NOMO-1 treated with DMSO at 0.1 percent for 48 hours (cell line): ENCODE results near the gene BUD31.
"Not testable (repeated sequence)": the region's sequence is repeated elsewhere in the genome, so short reads cannot be mapped to it uniquely, and the experiment has no call there.

Experiments used
- DNase-seq: peaks from one replicate; lab custom pipeline; 2025; ENCODE audit not compliant: unreplicated experiment; lab: John Stamatoyannopoulos, UW

The BUD31 gene

DNA sequence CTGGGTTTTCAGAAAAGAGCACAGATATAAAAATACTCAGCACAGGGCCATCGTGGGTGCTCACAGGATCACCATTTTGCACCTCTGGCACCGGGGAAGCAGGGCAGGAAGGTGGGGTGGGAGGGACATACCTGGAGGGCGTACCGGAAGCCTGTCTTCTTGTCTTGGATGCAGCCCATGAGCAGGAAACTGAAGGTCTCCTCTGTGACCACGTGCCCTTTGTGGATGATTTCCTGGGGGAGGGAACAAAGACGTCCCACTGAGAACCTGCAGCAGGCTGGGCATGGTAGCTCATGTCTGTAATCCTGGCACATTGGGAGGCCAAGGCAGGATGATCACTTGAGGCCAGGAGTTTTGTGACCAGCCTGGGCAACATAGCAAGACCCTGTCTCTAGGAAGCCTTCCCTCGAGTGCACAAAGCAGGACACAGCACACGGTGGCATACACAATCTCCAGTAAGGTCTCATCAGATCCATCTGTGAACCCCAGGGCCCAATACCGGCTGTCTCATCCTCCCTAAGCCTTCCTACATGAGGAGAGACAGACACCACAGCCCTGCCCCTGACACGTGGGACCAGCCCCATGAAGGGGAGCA is 20.3 kb downstream of the BUD31 start:
- no peak for DNase-seq

DNA sequence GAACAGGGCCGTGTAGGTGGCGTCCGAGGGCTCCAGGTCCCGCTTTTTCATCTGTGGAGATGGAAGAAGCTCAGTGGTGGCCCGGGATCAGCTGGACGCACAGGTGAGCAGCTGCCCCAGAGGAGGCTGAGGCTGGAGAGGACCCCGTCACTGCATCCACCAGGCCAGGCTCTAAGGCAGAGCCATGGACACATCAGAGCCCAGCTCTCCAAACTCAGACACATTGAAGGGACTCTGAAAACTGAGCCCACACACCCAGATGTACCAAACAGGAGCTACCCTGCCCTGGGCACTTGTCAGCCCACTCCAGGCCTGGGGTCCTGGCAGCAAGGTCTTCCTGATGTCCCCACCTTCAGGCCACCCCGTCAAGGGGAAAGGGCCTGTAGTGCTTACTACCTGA is 21.0 kb downstream of the BUD31 start:
- no peak for DNase-seq

DNA sequence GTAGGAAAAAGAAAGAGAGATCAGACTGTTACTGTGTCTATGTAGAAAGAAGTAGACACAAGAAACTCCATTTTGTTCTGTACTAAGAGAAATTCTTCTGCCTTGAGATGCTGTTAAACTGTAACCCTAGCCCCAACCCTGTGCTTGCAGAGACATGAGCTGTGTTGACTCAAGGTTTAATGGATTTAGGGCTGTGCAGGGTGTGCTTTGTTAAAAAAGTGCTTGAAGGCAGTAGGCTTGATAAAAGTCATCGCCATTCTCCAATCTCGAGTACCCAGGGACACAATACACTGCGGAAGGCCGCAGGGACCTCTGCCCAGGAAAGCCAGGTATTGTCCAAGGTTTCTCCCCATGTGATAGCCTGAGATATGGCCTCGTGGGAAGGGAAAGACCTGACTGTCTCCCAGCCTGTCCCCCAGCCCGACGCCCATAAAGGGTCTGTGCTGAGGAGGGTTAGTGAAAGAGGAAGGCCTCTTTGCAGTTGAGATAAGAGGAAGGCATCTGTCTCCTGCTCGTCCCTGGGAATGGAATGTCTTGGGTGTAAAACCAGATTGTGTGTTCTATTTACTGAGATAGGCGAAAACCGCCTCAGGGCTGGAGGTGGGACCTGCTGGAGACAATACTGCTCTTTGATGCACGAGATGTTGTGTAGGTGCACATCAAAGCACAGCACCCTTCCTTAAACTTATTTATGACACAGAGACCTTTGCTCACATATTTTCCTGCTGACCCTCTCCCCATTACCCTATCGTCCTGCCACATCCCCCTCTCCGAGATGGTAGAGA is 23.2 kb downstream of the BUD31 start:
- not testable (repeated sequence) for DNase-seq

DNA sequence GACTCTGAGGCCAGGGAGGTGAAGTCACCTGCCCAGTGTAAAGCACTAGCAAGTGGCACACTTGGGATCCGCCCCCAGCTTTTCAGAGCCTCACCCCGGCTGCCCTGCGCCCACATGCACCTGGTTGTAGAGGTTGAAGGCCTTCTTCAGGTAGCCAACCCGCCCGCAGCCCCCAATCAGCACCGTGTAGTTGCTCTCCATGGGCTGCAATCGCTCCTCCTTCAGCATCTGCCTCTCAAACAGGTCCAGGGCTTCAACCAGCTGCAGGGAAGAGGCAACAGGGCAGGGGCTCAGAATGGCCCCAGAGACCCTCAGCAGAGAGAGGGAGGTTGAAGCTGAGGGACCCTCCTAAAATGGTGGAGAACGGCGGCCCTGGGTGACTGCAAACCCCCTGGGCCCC is 24.4 kb downstream of the BUD31 start:
- DNase-seq, result no peak

DNA sequence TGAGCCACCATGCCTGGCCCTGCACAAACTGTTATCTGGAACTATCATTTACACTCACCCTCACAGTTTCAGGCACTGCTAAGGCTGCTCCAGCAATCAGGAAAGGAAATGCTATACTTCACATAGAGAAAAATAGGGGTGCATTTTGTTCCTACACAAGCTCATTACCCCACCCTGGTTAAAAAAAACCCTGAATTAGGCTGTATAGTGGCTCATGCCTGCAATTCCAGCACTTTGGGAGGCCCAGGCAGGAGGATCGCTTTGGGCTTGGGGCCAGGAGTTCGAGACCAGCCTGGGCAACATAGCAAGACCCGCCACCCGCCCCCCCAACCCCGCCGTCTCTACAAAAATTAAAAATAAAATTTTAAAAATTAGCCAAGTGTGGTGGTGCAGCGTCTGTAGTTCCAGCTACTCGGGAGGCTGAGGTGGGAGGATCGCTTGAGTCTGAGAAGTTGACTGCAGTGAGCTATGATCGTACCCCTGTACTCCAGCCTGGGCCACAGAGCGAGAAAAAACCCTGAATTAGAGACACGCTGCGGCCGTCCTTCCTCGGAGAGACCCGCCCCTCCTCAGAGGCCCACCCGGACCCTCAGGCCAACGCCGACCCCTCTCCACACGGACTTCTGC is 29.3 kb downstream of the BUD31 start:
- DNase-seq, result peak; percentile 14

DNA sequence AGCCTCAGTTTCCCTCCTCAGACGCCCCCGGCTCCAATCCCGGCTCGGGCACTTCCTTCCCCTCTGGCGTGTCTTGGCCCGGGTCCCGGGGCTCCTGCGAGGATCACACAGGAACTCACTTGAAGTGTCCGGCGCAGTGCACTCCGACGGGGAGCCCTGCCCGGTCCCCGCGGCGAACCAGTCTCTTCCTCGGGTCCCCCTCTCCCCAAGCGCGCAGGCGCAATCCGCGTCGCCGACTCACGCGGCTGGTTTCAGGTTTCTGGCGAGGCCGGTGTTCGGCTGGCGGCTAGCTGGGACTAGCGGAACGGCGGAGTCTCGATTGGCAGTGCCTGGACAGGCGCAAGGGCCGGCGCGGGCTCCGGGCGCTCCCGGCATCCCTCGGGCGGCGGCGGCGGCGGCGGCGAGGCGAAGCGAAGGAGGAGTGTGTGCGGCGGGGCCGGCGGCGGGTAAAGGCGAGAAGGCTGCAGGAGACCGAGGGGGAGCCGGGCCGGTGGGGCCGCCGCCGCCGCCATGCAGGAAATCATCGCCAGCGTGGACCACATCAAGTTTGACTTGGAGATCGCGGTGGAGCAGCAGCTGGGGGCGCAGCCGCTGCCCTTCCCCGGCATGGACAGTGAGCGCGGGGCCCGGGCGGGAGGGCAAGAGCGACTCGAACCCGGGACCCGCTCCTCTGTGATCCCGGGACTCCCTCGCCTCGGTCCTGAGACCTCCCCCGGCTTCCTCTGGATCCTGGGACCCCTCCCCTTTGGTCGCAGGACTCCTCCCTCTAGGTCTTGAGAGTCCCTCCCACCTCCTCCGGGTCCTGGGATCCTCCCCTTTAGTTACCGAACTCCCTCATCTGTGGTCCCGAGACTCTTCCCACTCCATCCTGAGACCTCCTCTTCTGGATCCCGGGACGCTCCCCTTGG is 30.1 kb downstream of the BUD31 start, which contains the start of the genes CPSF4 and PTCD1:
TSS of gene CPSF4 (plus strand) at position 371 of the 908 bp plus-strand sequence. CDS start at position 511, 140 bp downstream.
TSS of gene PTCD1 (minus strand) at position 226 of the 908 bp plus-strand sequence. CDS start 3,556 bp downstream, outside the sequence.
- peak; percentile 98 for DNase-seq

DNA sequence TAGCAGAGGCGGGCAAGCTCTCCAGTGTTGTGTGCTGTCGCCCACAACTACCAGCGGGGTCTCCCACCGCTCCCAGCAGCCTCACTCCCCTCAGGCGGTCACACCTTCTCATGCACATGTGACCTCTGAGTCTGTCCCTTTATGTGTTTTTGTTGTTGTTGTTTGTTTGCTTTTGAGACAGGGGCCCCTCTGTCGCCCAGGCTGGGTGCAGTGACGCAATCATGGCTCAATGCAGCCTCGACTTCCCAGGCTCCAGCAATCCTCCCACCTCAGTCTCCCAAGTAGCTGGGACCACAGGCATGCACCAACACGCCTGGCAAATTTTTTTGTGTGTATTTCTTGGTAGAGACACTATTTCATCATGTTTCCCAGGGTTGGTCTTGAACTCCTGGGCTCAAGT is 31.4 kb downstream of the BUD31 start:
- no peak for DNase-seq

DNA sequence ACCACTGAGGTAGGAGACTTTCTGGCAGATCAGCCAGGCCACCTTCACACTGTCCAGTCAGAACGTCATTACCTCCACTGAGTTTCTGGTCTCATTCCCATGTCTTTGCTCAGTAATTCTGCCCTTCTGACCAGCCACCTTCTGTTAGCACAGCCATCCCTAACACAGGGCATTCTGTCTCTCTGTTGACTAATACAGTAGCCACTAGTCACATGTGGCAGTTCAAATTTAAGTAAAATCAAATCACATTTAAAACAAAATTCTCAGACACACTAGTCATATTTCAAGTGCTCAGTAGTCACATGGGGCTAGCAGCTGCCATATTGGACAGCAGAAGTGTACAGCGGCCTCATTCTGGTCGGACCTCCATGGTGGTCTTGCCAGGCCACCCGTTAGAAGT is 37.3 kb downstream of the BUD31 start:
- no peak for DNase-seq

DNA sequence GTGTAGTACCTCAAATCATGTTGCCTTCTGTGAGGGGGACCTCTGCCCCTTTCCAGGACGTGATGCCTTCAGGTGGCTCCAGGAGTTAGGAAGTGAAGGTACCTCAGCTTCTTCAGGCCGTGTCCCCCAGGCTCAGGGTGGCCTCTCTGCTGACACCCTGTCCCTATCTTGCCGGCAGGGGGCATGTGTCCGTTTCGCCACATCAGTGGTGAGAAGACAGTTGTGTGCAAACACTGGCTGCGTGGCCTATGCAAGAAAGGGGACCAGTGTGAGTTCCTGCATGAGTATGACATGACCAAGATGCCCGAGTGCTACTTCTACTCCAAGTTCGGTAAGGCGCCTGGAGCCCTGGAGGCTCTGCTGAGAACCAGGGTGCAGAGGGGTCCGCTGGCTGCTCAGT is 39.2 kb downstream of the BUD31 start:
- DNase-seq, result peak; percentile 12

DNA sequence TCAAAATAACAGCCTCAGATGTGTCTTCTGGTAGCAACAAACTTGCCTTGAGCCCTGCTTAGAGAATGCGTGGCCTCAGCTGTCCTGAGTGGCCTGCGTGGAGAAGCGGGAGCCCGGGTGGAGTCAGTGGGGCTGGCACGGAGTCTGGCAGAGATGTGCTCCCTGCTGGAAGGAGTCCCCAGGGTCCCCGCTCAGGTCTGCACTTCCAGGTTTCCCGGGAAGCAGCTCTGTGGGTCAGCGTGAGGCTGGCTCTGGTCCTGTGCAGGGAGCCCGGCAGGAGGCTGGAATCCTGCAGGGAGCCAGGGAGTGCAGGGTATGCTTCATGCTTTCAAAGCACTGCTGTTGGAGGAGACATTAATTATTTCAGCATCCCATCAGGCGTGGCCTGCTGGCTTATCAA is 40.1 kb downstream of the BUD31 start:
- DNase-seq, result no peak

DNA sequence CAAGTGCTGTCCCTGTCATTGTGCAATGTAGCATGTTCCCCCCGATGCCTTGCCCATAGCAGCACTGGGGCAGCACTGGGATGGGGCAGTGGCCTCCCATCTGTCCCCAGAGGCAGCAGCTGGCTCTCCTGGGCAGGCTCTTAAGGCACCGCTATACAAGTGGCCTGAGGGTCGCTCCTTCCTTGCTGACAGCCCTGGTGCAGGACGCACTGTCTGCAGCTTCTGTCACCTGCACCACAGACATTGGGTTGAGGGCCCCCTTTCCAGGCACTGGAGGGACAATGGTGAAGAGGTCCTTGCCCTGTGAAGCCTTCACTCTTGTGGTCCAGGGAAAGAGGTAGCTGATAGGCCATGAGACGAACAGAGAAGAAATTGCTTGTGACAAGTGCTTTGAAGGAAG is 40.6 kb downstream of the BUD31 start:
- no peak for DNase-seq

DNA sequence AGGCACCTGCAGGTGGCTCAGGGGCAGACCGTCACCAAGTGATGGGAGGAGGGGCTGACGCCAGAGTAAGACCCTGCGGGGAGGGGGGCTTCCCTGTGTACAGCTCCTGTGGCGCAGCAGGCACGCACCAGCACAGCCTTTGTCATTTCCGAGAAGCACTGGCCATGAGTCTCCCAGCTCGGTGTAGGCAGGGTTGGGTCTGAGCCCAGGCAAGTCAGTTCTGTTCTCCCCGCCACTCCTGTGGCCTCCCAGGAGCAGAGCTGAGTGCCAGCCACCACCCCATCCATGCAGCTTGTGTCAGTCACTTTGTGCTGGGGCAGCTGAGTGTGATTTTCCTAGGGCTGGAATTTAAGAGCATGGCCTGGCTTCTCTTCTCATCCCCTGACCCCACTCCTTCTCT is 43.2 kb downstream of the BUD31 start:
- no peak for DNase-seq

DNA sequence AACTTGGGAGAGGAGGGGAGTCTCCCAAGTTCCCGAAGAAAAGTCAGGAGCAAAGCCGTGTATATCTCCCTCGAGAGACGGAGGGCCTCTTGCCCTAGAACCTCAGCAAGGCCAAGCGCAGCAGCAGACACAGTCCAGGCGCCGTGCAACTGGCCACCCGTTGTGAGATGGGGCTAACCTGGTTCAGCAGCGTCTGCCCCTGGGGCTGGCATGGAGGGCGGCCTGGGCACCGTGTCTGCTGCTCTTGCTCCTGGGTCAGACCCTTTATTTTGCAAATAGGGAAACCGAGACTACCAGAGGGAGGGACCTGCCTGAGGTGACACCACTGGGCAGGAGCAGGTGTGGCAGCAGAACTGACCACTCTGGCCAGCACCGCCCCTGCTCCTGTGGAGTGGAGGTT is 43.8 kb downstream of the BUD31 start:
- no peak for DNase-seq

DNA sequence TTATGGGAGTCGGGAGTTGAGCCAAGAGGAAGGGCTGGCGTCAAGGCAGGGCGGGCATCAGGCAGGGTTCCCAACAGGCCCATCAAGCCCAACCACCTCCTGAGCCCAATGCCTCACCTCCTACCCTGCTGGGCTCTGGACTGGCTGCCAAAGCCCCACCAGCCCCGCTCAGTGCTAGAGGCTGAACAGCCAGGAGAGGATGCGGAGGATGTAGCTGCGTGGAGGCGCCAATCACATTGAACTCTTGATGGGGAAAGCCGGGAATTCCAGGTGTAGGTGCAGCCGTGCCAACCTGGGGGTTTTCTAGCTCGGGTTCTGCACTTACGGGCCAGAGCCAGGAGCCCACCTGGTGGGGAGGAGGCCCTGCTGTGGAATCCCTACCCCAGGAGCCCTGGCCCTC is 44.3 kb downstream of the BUD31 start:
- no peak for DNase-seq

DNA sequence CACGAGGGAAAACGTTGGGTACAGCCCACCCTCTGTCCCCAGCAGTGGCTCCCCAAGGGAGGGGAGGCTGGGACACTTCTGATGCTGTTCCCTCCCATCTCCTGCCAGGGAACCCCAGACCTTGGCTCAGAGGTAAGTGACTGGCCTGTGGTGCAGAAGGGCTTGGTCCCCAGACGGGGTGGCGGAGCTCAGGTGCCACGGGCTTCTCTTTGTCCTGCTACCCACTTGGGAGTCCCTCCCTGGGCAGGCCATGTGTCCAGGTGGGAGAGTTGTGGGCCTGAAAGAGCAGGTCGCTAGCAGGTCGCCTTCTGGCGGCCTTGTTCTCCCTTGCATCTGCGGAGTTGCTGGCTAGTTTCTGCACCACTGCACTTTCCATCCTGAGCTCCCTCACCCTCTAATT is 47.1 kb downstream of the BUD31 start:
- DNase-seq, result no peak

DNA sequence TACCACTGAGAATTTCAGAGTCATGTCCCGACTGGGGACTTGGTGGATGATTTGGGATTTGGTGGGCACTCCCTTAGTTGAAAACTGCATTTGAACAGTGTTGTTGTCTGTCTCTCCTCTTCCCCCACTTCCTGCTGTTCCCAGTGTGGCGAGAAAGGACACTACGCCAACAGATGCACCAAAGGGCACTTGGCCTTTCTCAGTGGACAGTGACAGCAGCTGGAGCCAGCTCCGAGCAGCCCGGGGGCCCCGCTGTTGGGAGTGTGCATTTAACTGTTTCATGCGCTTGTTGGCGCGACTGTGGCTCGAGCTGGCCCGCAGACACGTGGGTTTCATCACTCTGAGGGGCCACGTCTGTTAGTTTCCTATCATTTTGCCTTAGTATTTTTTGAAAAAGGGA is 47.5 kb downstream of the BUD31 start:
- DNase-seq, result no peak

DNA sequence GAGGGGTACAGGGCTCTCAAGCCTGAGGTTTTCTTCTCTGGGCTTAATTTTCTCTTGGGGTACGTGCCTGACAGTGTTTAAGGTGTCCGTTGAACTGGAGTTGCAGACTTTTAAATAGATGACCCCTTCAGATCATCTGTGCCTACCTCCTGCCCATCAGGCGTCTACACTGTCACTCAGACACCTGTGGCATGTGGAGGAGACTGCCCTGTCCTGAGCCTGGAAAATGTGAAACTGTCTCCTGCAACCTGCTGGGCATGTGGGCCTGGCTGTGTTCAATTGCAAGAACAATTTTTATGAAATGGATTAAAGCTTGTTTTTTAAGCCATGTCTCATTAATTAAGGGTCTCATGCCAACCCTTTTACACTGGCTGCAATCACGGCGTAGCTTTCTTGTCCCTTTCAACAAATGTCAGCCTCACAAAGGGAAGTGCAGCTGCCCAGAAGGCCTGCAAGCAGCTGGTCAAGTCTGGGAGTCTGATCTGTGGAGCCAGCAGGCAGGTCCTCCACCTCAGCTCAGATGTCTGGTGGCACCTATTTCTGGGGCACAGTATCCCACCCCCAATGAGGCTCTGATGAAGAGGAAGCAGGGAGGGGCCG is 48.4 kb downstream of the BUD31 start:
- DNase-seq, result no peak

DNA sequence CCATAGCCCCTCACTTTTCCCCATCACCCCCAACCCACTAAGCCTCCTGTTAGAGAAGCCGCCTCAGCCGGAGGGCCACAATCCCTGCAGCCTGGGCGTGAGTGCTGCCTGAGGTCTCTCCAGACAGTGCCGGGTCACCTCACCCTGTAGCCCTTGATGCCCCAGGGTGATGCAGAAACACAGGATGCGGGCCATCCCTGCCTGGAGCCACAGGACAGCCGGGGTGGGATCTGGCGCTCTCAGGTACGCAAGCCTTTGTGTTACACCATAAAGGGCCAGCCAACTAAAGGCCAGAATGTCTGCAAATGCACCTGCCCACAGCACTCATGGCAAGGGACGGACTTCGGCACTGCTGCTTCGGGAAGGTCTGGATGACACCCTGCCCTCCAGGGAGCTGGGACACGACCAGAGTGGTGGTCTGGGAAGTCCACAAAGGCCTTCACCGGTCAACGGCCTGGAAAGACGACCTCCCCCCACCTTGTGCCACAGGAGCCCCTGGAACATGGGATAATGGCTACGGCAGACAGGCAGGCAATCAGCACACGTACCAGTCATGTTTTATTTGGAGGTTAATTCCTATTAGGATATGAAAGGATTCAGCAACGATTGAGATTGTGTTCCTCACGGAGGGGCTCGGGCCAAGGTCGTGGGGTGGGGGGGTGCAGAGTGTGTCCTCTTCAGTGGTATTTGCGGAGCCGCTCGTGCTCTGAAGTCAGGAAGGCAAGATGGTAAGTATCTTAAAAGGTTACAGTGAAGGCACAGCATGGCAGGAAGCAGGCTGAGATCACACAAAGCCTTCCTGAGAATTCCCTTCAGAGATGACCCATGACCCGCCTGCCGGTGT is 49.1 kb downstream of the BUD31 start:
- DNase-seq, result no peak

DNA sequence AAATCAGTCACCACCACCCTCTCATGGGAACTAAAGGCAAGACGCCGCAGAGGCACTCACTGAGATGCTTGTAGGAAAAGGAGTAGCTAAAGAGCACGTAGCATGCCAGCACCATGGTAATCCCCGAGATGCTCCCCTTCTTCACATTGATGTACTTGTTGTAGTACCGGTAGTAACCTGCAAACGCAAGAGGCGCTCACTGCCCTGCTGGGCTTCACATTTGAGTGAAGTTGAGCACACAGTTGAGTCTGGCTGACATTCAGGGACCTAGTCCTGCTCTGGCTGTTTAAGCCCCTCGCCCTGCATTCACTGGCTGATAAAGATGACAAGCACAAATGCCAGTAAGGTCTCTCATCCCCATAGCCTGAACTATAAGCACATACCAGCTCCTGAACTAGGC is 50.3 kb downstream of the BUD31 start:
- no peak for DNase-seq

DNA sequence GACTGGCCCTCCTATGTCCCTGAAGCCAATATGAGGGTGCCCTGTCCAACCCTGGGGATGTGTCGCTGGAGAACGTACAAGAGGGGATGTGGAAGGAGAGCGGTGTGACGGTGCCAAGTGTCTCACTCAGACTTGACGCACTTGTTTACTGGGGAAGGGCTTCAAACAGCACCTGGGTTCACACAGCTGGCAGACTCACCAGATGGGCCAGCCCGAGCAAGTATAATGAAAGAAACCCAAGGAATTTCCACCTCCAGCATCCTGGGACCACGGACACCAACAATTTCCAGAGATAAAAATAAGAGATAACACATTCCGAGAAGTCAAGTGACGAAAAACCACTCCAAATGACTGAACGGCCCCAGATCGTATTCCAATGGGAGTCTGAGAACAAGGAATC is 51.9 kb downstream of the BUD31 start:
- DNase-seq, result no peak
